K562 (cell line): ENCODE data around the gene CDC42BPB. TPM values are rescaled to one million over a fixed set of nuclear protein-coding genes. Genes with fewer than 3 reads are reported as not detected.

Experiments
- ATAC-seq: fragments of 200-7000 bp; cut with Tn5 transposase; 3 replicates; pipeline ENCODE4 v1.9.1; 2020; ENCODE audit warnings: moderate library complexity
- BruUV-seq: library from RNA; stranded (reverse); fragments of 400-500 nt; replicated peaks from 2 replicates; lab custom pipeline; 2021; lab: Mats Ljungman, UMichigan
- CTCF ChIA-PET: fragments of 300-600 bp; formaldehyde crosslinking; extraction: SDS; loops from one replicate; lab custom pipeline; 2021; ENCODE audit warnings: low intra/inter-chr PET ratio; lab: Yijun Ruan, JAX
- POLR2A ChIA-PET: fragments of 300-600, 350-650 bp; sonication (Branson Sonifier 250); formaldehyde crosslinking; extraction: SDS; loops from one replicate; lab custom pipeline; 2021; ENCODE audit warnings: antibody characterized with exemption, inconsistent platforms; lab: Yijun Ruan, JAX
- DNase-seq, 4 experiments: peaks; one replicate each; pipeline versions ENCODE4 v3.0.0 to v3.0.0-alpha.2; 2011 to 2018; ENCODE audit warnings: low spot score in 3 of 4, mixed read lengths in 3 of 4; ENCODE audit errors: extremely low read depth in 1 of 4
- FAIRE-seq: peaks from 2 replicates; lab custom pipeline; 2011; peaks lifted over from hg19 to GRCh38; lab: Jason Lieb, UNC
- H2AFZ ChIP-seq: 2 replicates; pipeline ENCODE4 v1.6.0; 2011; ENCODE audit warnings: low read depth, low read length, control low read depth, inconsistent platforms
- H3K27ac ChIP-seq: fragments of 200-600 bp; 3 replicates; pipeline ENCODE4 v1.8.0; 2011; ENCODE audit warnings: low read depth, mild to moderate bottlenecking, control low read depth, inconsistent platforms, low read length, moderate library complexity, mixed read lengths; ENCODE audit errors: extremely low read depth
- H3K27me3 ChIP-seq, 2 experiments: fragments of 300-600 bp in 1 of 2; 2 replicates in 1 of 2; 3 replicates in 1 of 2; pipeline versions ENCODE4 v1.6.0 to v1.8.0; 2011; ENCODE audit warnings: inconsistent platforms in 2 of 2, low read length in 2 of 2, mild to moderate bottlenecking in 1 of 2, mixed read lengths in 1 of 2, moderate library complexity in 1 of 2; ENCODE audit not compliant: control insufficient read depth in 2 of 2, insufficient read depth in 2 of 2
- H3K36me3 ChIP-seq: fragments of 300-600 bp; 3 replicates; pipeline ENCODE4 v1.8.0; 2011; ENCODE audit warnings: mild to moderate bottlenecking, low read length, inconsistent platforms; ENCODE audit not compliant: control insufficient read depth, insufficient read depth
- H3K4me1 ChIP-seq, 2 experiments: fragments of 200-600 bp in 1 of 2; replicated peaks in 1 of 2; 2 replicates in 1 of 2; 3 replicates in 1 of 2; pipeline versions ENCODE4 v1.5.1 to v1.8.0; 2011; ENCODE audit warnings: inconsistent platforms in 2 of 2, low read length in 2 of 2, mild to moderate bottlenecking in 1 of 2, mixed read lengths in 1 of 2, moderate library complexity in 1 of 2; ENCODE audit not compliant: control insufficient read depth in 2 of 2, insufficient read depth in 2 of 2
- H3K4me2 ChIP-seq: 2 replicates; pipeline ENCODE4 v1.6.1; 2011; ENCODE audit warnings: low read length, control low read depth, inconsistent platforms, mixed read lengths; ENCODE audit not compliant: insufficient read depth
- H3K4me3 ChIP-seq: fragments of 200-600 bp; sonication (generic), shearing (Covaris generic); 2 replicates; pipeline ENCODE4 v1.5.1; 2016; ENCODE audit warnings: control low read depth, inconsistent platforms
- H3K79me2 ChIP-seq: fragments of 200-600 bp; 3 replicates; pipeline ENCODE4 v1.8.0; 2011; ENCODE audit warnings: low read length, inconsistent platforms; ENCODE audit not compliant: control insufficient read depth, insufficient read depth
- H3K9ac ChIP-seq, 2 experiments: 2 replicates each; pipeline versions ENCODE4 v1.6.0 to v1.6.1; 2011; ENCODE audit warnings: low read depth in 2 of 2, low read length in 2 of 2, control low read depth in 1 of 2, inconsistent platforms in 1 of 2, mild to moderate bottlenecking in 1 of 2, mixed read lengths in 1 of 2; ENCODE audit not compliant: insufficient read depth in 1 of 2
- H3K9me1 ChIP-seq: one replicate; pipeline ENCODE4 v1.6.0; 2011; ENCODE audit warnings: inconsistent platforms, mild to moderate bottlenecking, low read length, moderate library complexity; ENCODE audit not compliant: control insufficient read depth, insufficient read depth
- H3K9me3 ChIP-seq: replicated peaks from 2 replicates; pipeline ENCODE4 v1.5.1; 2011; ENCODE audit warnings: low read depth, low read length, inconsistent platforms; ENCODE audit not compliant: control insufficient read depth, insufficient read depth
- H4K20me1 ChIP-seq: replicated peaks from 2 replicates; pipeline ENCODE4 v1.6.1; 2011; ENCODE audit warnings: low read length, inconsistent platforms, mixed read lengths; ENCODE audit not compliant: control insufficient read depth, insufficient read depth
- POLR2G ChIP-seq: fragments of 200-400 bp; formaldehyde crosslinking; IDR thresholded peaks from 2 replicates; pipeline ENCODE4 v1.6.1; 2017; ENCODE audit warnings: low read depth, mild to moderate bottlenecking, antibody characterized with exemption, low read length, moderate library complexity
- POLR3G ChIP-seq: IDR thresholded peaks from 2 replicates; pipeline ENCODE4 v1.6.1; 2011; ENCODE audit not compliant: insufficient read length, insufficient replicate concordance; ENCODE audit errors: extremely low read depth
- XRCC3 ChIP-seq: fragments of 450-650 bp; IDR thresholded peaks from 2 replicates; pipeline ENCODE4 v1.6.1; 2017; ENCODE audit warnings: mild to moderate bottlenecking, moderate library complexity
- WGBS: fragments of 100-300 bp; shearing (Covaris generic); methylation state at CpG from one replicate; pipeline ENCODE4 v1.1.6; 2016; ENCODE audit warnings: low coverage, mixed read lengths; ENCODE audit not compliant: insufficient coverage; ENCODE audit errors: missing lambda C conversion rate; 5-methylcytosine and 5-hydroxymethylcytosine counted together
- in situ Hi-C: fragments of 300-500 bp; cut with MboI; formaldehyde crosslinking; loops from 4 replicates; pipeline ENCODE4 v1.15.0; 2018; ENCODE audit warnings: inconsistent platforms, mixed read lengths
- intact Hi-C: fragments of 100-400 bp; cut with micrococcal nuclease; formaldehyde crosslinking; loops from 2 replicates; pipeline ENCODE4 v1.14.2; 2022
- polyA plus RNA-seq, 8 experiments: library from polyadenylated mRNA; depleted of rRNA in 4 of 8; stranded (reverse) in 5 of 8; unstranded in 3 of 8; fragments of >200 nt; fragmentation: Nextera tagmentation in 2 of 8; fragmentation: Illumina TruSeq in 1 of 8; extraction: Ambion mirVana in 2 of 8; extraction: Trizol in 1 of 8; gene quantifications; 2 replicates each; pipeline versions ENCODE4 v1.2.1 to v1.2.3, GENCODE V29; 2011 to 2014; ENCODE audit warnings: inconsistent platforms in 1 of 8, missing spikeins in 1 of 8
- total RNA-seq, 7 experiments: library from RNA; depleted of rRNA in 6 of 7; stranded (reverse); fragments of >200 nt in 6 of 7; fragmentation: Illumina TruSeq in 2 of 7; extraction: Trizol in 2 of 7; gene quantifications; 2 replicates each; pipeline versions ENCODE4 v1.2.1 to v1.2.3, GENCODE V29; 2011 to 2021; ENCODE audit warnings: low replicate concordance in 1 of 7

CDC42BPB gene
- total and polyA plus RNA-seq, 9 of the 15 experiments (the other 6 are each of a cell fraction or from before 2014, with no cell fraction given) = 0.07 to 24.3 (median 12.6) TPM

- in situ Hi-C loops (loop anchor here (10.0 to 25.0 kb wide), 2 partner anchors 402 to 480 kb away; partner anchors contain the start of gene ANKRD9), intact Hi-C loops (loop anchor here (5.0 kb wide), 2 partner anchors 222 to 477 kb away; no protein-coding TSS in a partner anchor)
- Histone ChIP-seq H3K4me1 (peaks cover 0 to 19% of the 10 kb centered on the region in 2 experiments; a peak in 1 of 5 replicates), H2AFZ (no peak overlapping the region), H3K79me2 (no peaks in the 10 kb centered on the region)
- FAIRE-seq = no peak
- POLR2A ChIA-PET = interaction anchor here (0.6 to 1.0 kb wide), 3 partner anchors 10 to 869 kb away, joined by 3 read pairs; no protein-coding TSS in a partner anchor
- BruUV-seq = no TSS peak
- TF ChIP-seq POLR2G (peak; percentile 41; the same call in 1 of the 2 replicates), POLR3G (no peak), XRCC3 (no peak)
- TF ChIP-seq, all 486 proteins: peak for 1
- H3K27ac ChIP-seq = no peak overlapping the region
- no peak for ATAC-seq
- no peaks in the 10 kb centered on the region for H3K9me3 ChIP-seq
- no peak overlapping the region for H3K4me2 ChIP-seq
- WGBS = 74% methylated on average over 24 of the region's 26 CpGs
- no peaks in the 10 kb centered on the region for H3K27me3 ChIP-seq
- H3K36me3 ChIP-seq = no peaks in the 10 kb centered on the region
- H3K4me3 ChIP-seq = no peak overlapping the region
- H4K20me1 ChIP-seq = no peaks in the 10 kb centered on the region; the same call in 1 of the 2 replicates
- CTCF ChIA-PET = no interaction called here
- no peak for DNase-seq
- no peaks in the 10 kb centered on the region for H3K9me1 ChIP-seq
- H3K9ac ChIP-seq = no peak overlapping the region; a peak in 1 of 4 replicates
Observed at GRCh38 chr14:102914474-102915291, 142.7 kb downstream of the CDC42BPB start.
